SK-N-SH treated with all-trans-retinoic acid at 6 μM for 48 hours (cell line): ENCODE results near the gene BMP6.

ENCODE experiments used
- ATAC-seq: fragments of 200-7000 bp; cut with Tn5 transposase; 3 replicates; pipeline ENCODE4 v1.9.1; 2020; ENCODE audit warnings: mild to moderate bottlenecking, moderate library complexity
- ARNTL ChIP-seq: fragments of 450-650 bp; formaldehyde crosslinking; IDR thresholded peaks from 2 replicates; pipeline ENCODE4 v1.5.0; 2020; ENCODE audit warnings: low read depth, mild to moderate bottlenecking, moderate library complexity, borderline replicate concordance
- BACH2 ChIP-seq: fragments of 250-450 bp; sonication (Bioruptor Pico); IDR thresholded peaks from 2 replicates; pipeline ENCODE4 v1.9.0; 2021; ENCODE audit warnings: mild to moderate bottlenecking, borderline replicate concordance
- CSDC2 ChIP-seq: fragments of 250-450 bp; sonication (Bioruptor Pico); IDR thresholded peaks from 2 replicates; pipeline ENCODE4 v1.5.0; 2020; ENCODE audit warnings: mild to moderate bottlenecking, moderate library complexity
- CSRNP3 ChIP-seq: fragments of 250-450 bp; sonication (Bioruptor Pico); IDR thresholded peaks from 2 replicates; pipeline ENCODE4 v1.5.1; 2021; ENCODE audit warnings: mild to moderate bottlenecking, moderate library complexity
- ESRRG ChIP-seq: fragments of 250-450 bp; sonication (Bioruptor Pico); IDR thresholded peaks from 2 replicates; pipeline ENCODE4 v1.6.1; 2021; ENCODE audit warnings: mild to moderate bottlenecking
- GLIS3 ChIP-seq: fragments of 250-450 bp; sonication (Bioruptor Pico); IDR thresholded peaks from 2 replicates; pipeline ENCODE4 v1.5.0; 2020; ENCODE audit warnings: mild to moderate bottlenecking, moderate library complexity
- ISL1 ChIP-seq: fragments of 250-450 bp; sonication (Bioruptor Pico); IDR thresholded peaks from 2 replicates; pipeline ENCODE4 v2.1.2; 2022; ENCODE audit warnings: mild to moderate bottlenecking, moderate library complexity
- POU6F1 ChIP-seq: fragments of 250-450 bp; sonication (Bioruptor Pico); IDR thresholded peaks from 2 replicates; pipeline ENCODE4 v1.8.0; 2021; ENCODE audit warnings: low read depth, mild to moderate bottlenecking, moderate library complexity, borderline replicate concordance
- PPARA ChIP-seq: fragments of 250-450 bp; sonication (Bioruptor Pico); IDR thresholded peaks from 2 replicates; pipeline ENCODE4 v1.5.0; 2020; ENCODE audit warnings: mild to moderate bottlenecking, borderline replicate concordance
- RARB ChIP-seq: fragments of 250-450 bp; sonication (Bioruptor Pico); IDR thresholded peaks from 2 replicates; pipeline ENCODE4 v1.8.0; 2021; ENCODE audit warnings: mild to moderate bottlenecking, moderate library complexity
- SNAI2 ChIP-seq: fragments of 250-450 bp; sonication (Bioruptor Pico); IDR thresholded peaks from 2 replicates; pipeline ENCODE4 v1.5.0; 2020; ENCODE audit warnings: mild to moderate bottlenecking, moderate library complexity
- TCF4 ChIP-seq: fragments of 250-450 bp; sonication (Bioruptor Pico); IDR thresholded peaks from 2 replicates; pipeline ENCODE4 v1.8.0; 2021; ENCODE audit warnings: mild to moderate bottlenecking, moderate library complexity, borderline replicate concordance
- TOX ChIP-seq: fragments of 250-450 bp; sonication (Bioruptor Pico); IDR thresholded peaks from 2 replicates; pipeline ENCODE4 v1.8.0; 2021; ENCODE audit warnings: mild to moderate bottlenecking, moderate library complexity, borderline replicate concordance
- TSHZ2 ChIP-seq: fragments of 250-450 bp; sonication (Bioruptor Pico); IDR thresholded peaks from 2 replicates; pipeline ENCODE4 v1.5.0; 2020; ENCODE audit warnings: mild to moderate bottlenecking, moderate library complexity
- ZC3H10 ChIP-seq: fragments of 250-450 bp; sonication (Bioruptor Pico); IDR thresholded peaks from 2 replicates; pipeline ENCODE4 v1.5.1; 2021; ENCODE audit warnings: mild to moderate bottlenecking, moderate library complexity
- ZFP3 ChIP-seq: fragments of 250-450 bp; sonication (Bioruptor Pico); IDR thresholded peaks from 2 replicates; pipeline ENCODE4 v1.5.0; 2020; ENCODE audit warnings: mild to moderate bottlenecking, moderate library complexity
- ZFP30 ChIP-seq: fragments of 450-650 bp; formaldehyde crosslinking; IDR thresholded peaks from 2 replicates; pipeline ENCODE4 v1.5.0; 2022; ENCODE audit warnings: mild to moderate bottlenecking, moderate library complexity
- ZNF565 ChIP-seq: fragments of 450-650 bp; formaldehyde crosslinking; conservative IDR thresholded peaks from 2 replicates; pipeline ENCODE4 v1.5.0; 2020; ENCODE audit warnings: low read depth, mild to moderate bottlenecking, moderate library complexity
- ZNF70 ChIP-seq: fragments of 450-650 bp; formaldehyde crosslinking; IDR thresholded peaks from 2 replicates; pipeline ENCODE4 v1.5.0; 2020; ENCODE audit warnings: mild to moderate bottlenecking, moderate library complexity
- ZNF8 ChIP-seq: fragments of 450-650 bp; formaldehyde crosslinking; IDR thresholded peaks from 2 replicates; pipeline ENCODE4 v1.5.0; 2020; ENCODE audit warnings: mild to moderate bottlenecking, moderate library complexity
- TF ChIP-seq, protein P1 (sequence below): fragments of 250-450 bp; sonication (Bioruptor Pico); IDR thresholded peaks from 2 replicates; pipeline ENCODE4 v1.5.1; 2020; ENCODE audit warnings: low read depth, mild to moderate bottlenecking, moderate library complexity
- TF ChIP-seq, protein P2 (sequence below): fragments of 250-450 bp; sonication (Bioruptor Pico); IDR thresholded peaks from 2 replicates; pipeline ENCODE4 v1.8.0; 2020; ENCODE audit warnings: mild to moderate bottlenecking, moderate library complexity, borderline replicate concordance

BMP6 gene

GRCh38 chr6:7819431-7820015 is 93.6 kb downstream of the BMP6 start:
- ATAC-seq = no peak
- TF ChIP-seq ZNF70 (CRISPR knock-in tag) = no peak
- no peak for TF ChIP-seq TCF4 (CRISPR knock-in tag)
- TF ChIP-seq PPARA = no peak
- TF ChIP-seq ESRRG (CRISPR knock-in tag) = no peak
- TF ChIP-seq RARB (CRISPR knock-in tag) = no peak
- TF ChIP-seq, all 23 proteins: peak for 0

DNA sequence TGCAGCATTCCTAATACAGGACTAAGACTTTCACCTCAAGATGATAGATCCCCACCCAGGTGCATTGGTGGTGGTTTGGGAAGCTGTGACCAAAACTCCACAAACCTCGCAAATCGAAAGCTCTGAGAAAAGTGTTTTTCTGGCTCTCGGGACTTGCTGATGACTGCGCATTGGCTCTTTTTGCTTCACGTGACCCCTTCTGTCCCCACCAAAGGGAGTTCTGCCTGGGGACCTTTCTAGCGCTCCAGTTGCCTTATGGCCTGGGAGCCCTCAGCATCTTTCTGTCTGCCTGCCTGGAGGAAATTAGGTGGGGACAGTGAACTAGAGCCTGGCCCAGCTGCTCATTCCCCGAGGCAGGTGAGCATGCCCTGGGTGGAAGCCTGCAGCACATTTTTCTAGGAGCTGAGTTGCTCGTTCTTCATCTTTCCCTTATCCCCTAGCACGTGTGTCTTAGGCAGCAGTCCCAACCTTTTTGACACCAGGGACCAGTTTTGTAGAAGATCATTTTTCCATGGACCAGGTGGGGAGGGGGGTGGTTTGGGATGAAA is 94.5 kb downstream of the BMP6 start:
- ATAC-seq = no peak
- TF ChIP-seq POU6F1 (CRISPR knock-in tag) (no peak), ESRRG (CRISPR knock-in tag) (no peak), ZNF70 (CRISPR knock-in tag) (no peak), ARNTL (no peak), CSRNP3 (CRISPR knock-in tag) (no peak), ZFP30 (CRISPR knock-in tag) (no peak), TOX (no peak), ZC3H10 (no peak), ISL1 (CRISPR knock-in tag) (no peak)
- TF ChIP-seq, protein P1, sequence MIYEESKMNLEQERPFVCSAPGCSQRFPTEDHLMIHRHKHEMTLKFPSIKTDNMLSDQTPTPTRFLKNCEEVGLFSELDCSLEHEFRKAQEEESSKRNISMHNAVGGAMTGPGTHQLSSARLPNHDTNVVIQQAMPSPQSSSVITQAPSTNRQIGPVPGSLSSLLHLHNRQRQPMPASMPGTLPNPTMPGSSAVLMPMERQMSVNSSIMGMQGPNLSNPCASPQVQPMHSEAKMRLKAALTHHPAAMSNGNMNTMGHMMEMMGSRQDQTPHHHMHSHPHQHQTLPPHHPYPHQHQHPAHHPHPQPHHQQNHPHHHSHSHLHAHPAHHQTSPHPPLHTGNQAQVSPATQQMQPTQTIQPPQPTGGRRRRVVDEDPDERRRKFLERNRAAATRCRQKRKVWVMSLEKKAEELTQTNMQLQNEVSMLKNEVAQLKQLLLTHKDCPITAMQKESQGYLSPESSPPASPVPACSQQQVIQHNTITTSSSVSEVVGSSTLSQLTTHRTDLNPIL (CRISPR knock-in tag) = no peak
- TF ChIP-seq, all 23 proteins: peak for 0

DNA sequence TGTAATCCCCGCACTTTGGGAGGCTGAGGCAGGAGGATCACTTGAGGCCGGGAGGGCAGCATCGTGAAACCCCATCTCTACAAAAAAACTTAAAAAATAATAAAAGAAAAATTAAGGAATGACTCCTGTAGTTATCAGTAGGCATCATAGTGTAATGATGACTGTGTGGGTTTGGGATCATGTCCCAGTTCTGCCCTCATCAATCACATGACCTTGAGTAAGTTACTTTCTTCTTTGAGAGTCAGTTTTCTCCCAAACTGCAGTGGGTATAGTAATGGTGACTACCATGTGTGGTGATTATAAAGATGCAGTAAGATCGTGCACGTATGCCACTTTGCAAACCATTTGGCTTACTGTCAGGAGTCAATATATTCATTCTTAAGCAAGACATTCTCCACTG is 95.5 kb downstream of the BMP6 start:
- ATAC-seq = no peak
- TF ChIP-seq, protein P2, sequence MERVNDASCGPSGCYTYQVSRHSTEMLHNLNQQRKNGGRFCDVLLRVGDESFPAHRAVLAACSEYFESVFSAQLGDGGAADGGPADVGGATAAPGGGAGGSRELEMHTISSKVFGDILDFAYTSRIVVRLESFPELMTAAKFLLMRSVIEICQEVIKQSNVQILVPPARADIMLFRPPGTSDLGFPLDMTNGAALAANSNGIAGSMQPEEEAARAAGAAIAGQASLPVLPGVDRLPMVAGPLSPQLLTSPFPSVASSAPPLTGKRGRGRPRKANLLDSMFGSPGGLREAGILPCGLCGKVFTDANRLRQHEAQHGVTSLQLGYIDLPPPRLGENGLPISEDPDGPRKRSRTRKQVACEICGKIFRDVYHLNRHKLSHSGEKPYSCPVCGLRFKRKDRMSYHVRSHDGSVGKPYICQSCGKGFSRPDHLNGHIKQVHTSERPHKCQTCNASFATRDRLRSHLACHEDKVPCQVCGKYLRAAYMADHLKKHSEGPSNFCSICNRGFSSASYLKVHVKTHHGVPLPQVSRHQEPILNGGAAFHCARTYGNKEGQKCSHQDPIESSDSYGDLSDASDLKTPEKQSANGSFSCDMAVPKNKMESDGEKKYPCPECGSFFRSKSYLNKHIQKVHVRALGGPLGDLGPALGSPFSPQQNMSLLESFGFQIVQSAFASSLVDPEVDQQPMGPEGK (CRISPR knock-in tag) = no peak
- TF ChIP-seq ZFP3 (CRISPR knock-in tag) (no peak), PPARA (no peak), POU6F1 (CRISPR knock-in tag) (no peak), GLIS3 (CRISPR knock-in tag) (no peak), ISL1 (CRISPR knock-in tag) (no peak), CSRNP3 (CRISPR knock-in tag) (no peak), CSDC2 (no peak), TOX (no peak), BACH2 (CRISPR knock-in tag) (no peak), ZNF8 (no peak), TCF4 (CRISPR knock-in tag) (no peak), TSHZ2 (CRISPR knock-in tag) (no peak), RARB (CRISPR knock-in tag) (no peak), ZNF565 (CRISPR knock-in tag) (no peak), ARNTL (no peak), SNAI2 (CRISPR knock-in tag) (no peak)
- TF ChIP-seq, protein P1 (CRISPR knock-in tag) = no peak
- TF ChIP-seq, all 23 proteins: peak for 0
